Measurements from ENCODE around the gene LIPG.
"Not testable (repeated sequence)": the region's sequence is repeated elsewhere in the genome, so short reads cannot be mapped to it uniquely, and the experiment has no call there.

LIPG gene

DNA sequence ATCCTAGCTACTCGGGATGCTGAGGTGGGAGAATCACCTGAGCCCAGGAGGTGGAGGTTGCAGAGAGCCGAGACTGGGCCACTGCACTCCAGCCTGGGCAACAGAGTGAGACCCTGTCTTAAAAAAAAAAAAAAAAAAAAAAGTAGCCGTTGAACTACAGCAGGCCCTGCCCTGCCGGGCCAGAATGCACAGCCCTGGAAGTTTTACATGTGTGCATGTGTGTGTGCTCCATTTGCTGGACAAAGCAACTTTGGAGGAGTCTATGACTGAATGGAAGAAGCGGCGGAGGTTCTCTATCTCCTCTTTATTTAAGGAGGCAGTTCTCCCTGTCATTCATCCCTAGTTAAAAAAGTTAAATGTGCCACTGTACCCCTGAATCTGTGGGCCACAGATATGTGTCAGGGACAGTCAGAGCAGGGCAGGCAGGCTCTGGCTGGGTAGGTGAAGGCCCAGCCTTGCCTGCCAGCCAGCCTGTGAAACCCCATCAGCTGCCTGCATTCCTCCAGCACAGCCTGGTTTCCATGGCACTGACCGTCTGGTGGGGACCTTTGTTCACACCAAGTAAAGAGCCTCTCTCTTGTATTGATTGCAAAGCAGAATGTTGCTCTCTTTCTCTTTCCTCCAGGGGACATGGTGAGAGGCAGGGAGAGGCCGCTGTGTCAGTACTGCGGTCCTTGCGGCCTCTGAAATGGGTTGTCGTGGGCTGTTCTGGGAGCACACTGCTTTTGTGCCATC lies 10.9 kb downstream of the LIPG start:
- FAIRE-seq (no peak), DNase-seq (ENCODE audit: insufficient read length, low spot score) (no peak)

DNA sequence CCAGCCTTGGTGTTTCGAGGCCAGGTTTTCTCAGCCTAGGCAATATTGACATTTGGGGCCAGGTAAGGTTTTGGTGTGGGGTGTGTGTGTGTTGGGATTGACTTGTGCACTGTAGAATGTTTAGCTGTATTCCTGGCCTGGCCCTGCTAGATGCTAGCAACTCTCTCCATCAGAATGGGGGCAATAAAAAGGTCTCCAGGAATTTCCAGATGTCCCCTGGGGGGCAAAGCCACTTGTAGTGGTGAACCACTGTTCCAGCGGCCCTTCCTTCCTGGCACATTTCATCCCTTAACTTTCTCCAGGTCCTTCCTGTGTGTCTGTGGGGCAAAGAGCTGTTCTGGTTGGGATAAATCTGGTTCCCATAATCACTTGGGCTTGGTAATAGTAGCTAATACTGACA lies 12.0 kb downstream of the LIPG start:
- no peak for FAIRE-seq
- no peak for DNase-seq (ENCODE audit: insufficient read length, low spot score)

DNA sequence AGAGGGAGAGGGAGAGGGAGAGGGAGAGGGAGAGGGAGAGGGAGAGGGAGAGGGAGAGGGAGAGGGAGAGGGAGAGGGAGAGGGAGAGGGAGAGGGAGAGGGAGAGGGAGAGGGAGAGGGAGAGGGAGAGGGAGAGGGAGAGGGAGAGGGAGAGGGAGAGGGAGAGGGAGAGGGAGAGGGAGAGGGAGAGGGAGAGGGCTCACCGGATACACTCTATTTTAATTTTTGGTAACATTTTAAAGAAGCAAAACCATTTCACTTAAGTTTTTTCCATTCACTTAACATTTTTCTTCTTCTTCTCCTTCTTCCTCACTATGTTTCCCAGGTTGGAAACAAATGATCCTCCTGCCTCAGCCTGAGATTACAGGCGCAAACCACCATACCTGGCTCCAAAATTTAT lies 17.2 kb downstream of the LIPG start:
- DNase-seq (ENCODE audit: insufficient read length, low spot score); FAIRE-seq: not testable (repeated sequence)

DNA sequence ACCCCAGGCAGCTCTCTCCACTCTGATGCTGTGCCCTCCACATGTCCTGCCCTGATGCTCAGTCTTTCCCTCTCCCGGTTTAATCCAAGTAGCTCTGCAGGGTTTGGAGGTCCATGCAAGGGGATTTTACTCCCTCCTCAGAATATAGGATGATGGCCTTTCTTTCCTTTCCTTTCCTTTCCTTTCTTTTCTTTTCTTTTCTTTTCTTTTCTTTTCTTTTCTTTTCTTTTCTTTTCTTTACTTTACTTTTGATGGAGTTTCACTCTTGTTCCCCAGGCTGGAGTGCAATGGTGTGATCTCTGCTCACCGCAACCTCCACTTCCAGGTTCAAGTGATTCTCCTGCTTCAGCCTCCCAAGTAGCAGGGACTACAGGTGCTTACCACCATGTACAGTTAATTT lies 17.7 kb downstream of the LIPG start:
- not testable (repeated sequence) for FAIRE-seq; DNase-seq (ENCODE audit: insufficient read length, low spot score)

DNA sequence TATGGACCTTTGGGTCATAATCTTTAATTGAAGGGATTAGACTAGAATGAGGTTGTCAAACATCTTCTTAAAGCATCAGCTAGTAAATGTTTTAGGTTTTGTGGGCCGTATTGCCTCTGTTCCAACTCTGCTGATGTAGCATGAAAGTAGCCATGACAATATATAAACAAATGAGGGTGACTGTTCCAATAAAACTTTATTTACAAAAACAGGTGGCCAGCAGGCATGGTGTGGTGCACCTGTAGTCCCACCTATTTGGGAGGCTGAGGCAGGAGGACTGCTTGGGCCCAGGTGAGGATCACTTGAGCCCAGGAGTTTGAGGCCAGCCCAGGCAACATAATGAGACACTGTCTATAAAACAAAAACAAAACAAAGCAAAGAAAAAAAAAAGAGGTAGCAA lies 18.4 kb downstream of the LIPG start:
- DNase-seq (ENCODE audit: insufficient read length, low spot score) (no peak), FAIRE-seq (no peak)

DNA sequence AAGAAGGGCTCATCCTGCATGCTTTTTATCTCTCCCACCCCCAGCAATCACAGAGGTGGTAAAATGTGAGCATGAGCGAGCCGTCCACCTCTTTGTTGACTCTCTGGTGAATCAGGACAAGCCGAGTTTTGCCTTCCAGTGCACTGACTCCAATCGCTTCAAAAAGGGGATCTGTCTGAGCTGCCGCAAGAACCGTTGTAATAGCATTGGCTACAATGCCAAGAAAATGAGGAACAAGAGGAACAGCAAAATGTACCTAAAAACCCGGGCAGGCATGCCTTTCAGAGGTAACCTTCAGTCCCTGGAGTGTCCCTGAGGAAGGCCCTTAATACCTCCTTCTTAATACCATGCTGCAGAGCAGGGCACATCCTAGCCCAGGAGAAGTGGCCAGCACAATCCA lies 19.5 kb downstream of the LIPG start:
- no peak for FAIRE-seq
- DNase-seq (ENCODE audit: insufficient read length, low spot score): no peak

DNA sequence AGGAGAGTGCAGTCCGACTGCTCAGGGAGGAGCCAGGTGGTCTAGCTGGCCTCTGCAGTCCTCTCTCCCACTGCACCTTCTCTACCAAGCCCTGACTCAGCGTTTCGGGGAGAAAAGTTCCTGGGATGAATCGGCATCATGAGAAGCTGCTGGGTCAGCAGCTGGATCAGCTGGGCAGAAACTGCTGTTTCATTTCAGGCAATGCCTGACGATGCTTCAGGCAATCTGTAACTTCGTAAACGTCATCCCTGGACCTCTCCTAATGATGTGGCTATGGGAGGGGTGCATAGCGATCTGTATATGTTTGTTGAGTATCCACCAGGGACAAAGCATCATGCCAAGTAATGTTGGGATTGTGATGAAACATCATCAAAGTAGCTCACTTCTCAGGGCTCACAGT lies 20.7 kb downstream of the LIPG start:
- FAIRE-seq: no peak
- DNase-seq (ENCODE audit: insufficient read length, low spot score): no peak

DNA sequence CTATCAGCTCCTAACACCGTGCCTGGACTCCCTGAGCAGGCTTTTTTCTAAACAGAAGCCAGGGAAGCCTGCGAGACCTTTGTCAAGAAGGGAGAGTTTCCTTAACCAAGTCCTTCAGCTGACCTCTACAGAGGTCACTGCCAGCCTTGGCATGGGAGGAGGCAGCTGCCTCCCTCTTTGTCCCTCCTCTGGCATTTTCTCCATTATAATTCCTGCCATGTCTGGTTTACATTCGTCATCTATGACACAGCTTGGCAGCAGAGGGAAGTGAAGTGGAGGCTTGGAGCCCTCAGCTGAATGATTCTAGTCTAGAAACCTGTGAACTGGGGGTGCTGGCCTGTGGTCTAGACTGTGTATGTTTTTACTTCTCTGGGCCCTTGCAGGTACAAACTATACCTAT lies 22.5 kb downstream of the LIPG start:
- FAIRE-seq: no peak
- DNase-seq (ENCODE audit: insufficient read length, low spot score): no peak

DNA sequence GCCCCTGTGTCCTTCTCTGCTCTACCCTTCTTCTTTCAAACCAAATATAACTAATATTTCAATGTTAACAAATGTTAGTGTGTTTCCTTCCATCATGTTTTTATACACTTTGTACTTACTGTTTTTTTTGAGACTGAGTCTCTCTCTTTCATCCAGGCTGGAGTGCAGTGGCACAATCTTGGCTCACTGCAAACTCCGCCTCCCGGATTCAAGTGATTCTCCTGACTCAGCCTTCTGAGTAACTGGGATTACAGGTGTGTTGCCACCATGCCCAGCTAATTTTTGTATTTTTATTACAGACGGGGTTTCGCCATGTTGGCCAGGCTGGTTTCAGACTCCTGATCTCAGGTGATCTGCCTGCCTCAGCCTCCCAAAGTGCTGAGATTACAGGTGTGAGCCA lies 23.1 kb downstream of the LIPG start:
- not testable (repeated sequence) for FAIRE-seq

DNA sequence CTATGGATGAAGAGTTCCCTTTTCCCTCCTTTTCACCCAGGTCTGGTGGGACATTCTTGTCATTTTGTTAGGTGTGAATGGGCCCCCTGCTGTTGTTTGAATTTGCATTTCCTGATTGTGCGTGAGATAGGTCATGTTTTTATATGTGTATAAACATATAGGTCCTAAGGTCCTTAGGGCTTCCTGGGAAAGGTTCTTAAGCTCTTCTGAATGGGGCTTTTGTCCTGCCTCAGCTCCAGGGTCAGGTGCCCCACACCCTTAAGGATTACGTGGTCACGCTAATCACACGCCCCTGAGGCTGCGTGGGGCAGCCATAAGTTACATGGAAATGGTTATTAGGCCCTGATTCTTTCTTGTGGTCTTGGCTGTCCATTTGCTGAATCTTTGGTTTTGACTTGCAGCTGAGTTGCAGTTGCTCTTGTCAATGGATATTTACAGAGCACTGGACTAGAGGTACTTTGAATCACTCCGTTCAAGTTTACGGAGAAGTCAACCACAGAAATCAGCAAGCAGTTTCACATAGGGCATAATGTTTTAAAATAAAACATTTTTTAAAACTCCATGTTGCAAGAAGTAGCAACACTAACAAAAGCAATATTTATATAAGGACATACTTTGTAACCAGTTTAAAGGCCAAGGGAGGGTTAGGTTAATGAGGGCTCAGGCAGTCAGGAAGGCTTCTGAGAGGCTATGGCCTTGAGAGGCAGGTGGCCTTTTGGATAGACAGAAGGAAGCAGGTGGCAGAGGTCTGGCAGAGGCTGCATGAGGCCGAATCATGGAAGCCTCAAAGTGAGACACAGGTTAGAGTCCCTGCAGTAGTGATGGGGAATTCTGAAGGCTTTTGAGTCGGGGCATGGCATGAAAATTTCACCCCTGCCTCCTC lies 24.2 kb downstream of the LIPG start:
- DNase-seq (ENCODE audit: insufficient read length, low spot score) (no peak), FAIRE-seq (no peak)

More for the DNA sequence above, 23.1 kb downstream of the LIPG start:
- DNase-seq (ENCODE audit: insufficient read length, low spot score): not testable (repeated sequence)

DNA sequence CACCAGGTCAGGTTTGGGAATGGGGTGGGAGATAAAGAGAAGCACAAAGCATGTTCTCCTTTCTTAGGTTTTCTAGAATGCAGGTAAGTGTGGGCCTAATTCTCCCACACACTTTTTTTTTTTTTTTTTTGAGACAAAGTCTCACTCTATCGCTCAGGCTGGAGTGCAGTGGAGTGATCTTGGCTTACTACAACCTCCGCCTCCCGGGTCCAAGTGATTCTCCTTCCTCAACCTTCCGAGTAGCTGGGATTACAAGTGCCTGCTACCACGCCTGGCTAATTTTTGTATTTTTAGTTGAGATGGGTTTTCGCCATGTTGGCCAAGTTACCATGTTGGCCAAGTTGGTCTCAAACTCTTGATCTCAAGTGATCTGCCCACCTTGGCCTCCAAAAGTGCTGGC lies 26.3 kb downstream of the LIPG start:
- FAIRE-seq (no peak), DNase-seq (ENCODE audit: insufficient read length, low spot score) (no peak)

DNA sequence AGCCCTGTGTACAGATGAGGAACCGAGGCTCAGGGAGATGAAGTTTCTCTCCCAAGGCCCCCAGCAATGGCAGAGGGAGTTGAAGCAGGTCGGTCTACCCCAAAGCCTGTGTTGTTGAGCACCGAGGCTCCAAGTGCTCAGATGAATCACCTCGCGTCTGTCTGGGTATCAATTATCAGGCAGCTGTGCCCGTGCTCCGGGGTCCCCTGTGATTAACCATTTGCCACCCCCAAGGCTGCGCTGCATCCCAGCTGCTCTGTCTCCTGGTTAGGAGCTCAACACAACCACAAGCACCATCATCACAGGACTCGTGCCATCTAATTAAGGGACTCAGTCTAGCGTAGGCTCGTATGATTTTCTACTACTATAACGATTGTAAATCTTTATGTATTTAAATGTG lies 27.1 kb downstream of the LIPG start:
- no peak for DNase-seq (ENCODE audit: insufficient read length, low spot score)
- FAIRE-seq: no peak

DNA sequence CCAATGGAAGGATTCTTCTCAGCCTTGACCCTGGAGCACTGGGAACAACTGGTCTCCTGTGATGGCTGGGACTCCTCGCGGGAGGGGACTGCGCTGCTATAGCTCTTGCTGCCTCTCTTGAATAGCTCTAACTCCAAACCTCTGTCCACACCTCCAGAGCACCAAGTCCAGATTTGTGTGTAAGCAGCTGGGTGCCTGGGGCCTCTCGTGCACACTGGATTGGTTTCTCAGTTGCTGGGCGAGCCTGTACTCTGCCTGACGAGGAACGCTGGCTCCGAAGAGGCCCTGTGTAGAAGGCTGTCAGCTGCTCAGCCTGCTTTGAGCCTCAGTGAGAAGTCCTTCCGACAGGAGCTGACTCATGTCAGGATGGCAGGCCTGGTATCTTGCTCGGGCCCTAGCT lies 28.8 kb downstream of the LIPG start:
- FAIRE-seq (no peak), DNase-seq (ENCODE audit: insufficient read length, low spot score) (no peak)

DNA sequence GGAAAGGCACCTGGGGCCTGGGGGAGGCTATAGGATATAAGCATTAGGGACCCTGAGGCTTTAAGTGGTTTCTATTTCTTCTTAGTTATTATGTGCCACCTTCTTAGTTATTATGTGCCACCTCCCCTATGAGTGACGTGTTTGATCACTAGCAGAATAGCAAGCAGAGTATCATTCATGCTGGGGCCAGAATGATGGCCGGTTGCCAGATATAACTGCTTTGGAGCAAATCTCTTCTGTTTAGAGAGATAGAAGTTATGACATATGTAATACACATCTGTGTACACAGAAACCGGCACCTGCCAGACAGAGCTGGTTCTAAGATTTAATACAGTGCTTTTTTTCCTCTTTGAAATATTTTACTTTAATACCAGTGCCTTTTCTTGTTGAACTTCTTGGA lies 29.4 kb downstream of the LIPG start:
- DNase-seq (ENCODE audit: insufficient read length, low spot score) (no peak), FAIRE-seq (no peak)

DNA sequence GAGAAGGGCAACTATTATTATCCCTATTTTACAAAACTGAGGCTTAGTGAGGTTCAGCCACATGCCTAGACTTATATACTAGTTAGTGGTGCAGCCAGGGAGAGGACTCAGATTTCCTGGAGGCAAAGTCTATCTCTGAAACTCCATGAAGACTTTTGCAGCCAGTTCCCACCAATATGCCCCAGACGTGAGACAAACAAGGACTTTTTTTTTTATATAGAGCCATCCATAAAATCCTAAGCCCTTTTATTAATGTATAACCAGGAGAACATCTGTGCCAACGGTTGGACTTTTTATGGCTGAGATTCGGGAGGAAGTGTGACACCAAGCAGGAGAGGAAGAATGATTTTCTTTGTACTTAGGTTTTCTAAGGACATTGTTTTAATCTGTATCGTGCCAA lies 29.9 kb downstream of the LIPG start:
- FAIRE-seq (no peak), DNase-seq (ENCODE audit: insufficient read length, low spot score) (no peak)

DNA sequence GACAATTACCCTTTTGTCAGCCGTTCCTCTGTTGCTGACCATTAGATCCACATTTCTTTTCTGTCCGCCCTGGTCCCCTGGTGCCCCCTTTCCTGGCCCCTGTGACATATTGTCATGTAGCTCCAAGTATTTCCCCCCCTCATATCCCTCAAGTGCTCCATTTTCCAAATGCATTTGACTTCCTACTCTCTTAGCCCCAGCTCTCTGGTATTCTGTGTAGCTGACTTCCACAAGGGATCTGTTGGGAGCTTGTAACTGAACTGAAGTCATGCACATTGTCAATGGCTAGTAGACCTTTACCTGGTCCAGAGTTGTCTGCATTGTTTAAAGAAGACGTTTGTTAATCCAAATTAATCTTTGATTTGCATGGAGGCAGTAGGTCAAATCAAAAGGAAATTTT lies 34.8 kb downstream of the LIPG start:
- DNase-seq (ENCODE audit: insufficient read length, low spot score) (no peak), FAIRE-seq (no peak)

DNA sequence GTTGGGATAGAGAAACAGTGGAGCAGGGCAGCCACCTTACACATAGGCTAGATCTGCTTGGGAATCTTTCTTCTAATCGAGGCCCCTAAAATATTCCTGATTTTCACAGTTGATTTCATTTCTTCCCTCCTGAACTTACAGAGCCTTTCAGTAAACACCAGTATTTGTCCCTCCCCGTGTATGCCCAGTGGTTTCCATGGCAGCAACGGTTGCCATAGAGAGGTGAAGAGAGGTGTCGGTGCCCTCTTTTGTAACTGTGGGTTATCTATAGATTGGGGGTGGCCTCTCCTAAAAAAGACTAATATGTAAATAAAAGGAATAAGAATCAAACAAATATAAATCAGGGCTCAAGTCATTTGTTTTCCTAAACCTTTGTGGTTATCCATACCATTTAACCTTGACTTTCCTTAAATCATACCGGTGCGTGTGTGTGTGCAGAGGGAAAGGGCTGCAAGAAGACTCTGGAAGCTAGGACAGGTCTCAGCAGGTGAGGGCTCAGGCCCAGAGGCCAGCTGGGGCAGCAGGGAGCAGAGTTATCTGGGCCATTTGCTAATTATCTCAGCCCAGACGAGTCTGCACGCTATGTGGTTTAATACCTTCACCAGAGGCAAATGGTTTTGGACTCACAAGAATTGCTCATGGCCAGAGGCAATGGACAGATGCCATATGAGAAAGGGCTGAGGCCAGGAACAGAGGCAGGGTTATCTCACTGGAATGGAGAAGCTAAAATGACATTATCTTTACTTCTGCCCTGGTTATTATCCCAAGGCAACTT lies 35.5 kb downstream of the LIPG start:
- FAIRE-seq (no peak), DNase-seq (ENCODE audit: insufficient read length, low spot score) (no peak)

DNA sequence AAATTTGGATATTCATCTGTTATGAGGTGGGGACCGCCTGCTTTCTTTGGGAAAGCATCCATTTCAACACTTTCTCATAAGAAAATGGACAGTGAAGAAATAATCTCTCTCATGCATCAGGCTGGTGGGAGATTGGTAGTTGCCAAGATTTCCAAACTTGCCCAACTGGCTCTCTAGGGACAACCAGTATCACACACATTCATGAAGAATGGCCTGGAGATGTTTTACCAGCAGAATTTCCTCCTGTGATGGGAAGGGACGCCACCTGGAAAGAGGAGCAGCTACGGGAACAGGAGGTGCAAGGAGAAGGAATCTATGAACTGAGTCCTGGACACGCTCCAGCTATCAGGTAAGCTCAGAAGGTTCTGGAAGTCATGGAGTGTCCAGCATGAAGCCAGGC lies 39.4 kb downstream of the LIPG start:
- FAIRE-seq: no peak
- DNase-seq (ENCODE audit: insufficient read length, low spot score): no peak

DNA sequence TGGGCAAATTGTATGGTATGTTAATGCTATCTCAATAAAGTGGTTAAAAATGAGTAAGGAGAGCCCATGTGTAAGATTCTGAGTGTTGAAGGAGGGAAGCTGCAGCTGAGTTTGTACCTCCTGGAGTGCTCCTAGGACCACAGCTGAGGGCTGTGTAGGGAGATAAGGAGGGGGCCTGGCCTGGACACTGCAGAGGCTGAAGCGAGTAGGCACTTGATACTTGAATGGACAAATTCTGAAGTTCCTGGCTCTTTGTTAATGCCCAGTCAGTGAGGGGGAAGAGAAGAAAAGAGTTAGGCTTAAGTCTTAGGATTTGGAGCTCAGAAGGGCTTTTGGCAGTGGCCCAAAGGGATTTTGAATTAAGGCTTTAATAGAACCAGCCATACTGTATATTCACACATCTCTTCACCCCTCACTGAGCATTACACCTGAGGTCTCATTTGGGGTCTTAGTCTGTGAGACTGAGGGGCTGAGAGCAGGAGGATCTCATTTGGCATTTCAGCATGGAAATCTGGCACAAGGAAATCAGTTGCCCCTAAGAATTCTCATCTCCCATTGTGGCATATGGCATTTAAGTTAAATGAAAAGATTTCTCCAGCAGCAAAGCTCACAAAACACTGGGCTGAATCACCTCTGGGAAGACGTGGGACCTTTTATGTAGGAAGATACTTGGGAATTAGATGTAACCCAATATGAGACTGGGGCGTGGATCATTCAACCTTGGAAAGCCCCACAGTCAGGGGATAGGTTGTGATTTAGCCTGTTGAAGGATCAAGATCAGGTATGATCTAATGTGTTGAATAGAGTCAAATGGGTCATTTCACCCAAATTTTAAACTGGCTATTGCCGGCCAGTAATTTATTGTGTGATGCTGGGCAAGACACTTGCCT lies 46.8 kb downstream of the LIPG start:
- no peak for FAIRE-seq
- no peak for DNase-seq (ENCODE audit: insufficient read length, low spot score)

DNA sequence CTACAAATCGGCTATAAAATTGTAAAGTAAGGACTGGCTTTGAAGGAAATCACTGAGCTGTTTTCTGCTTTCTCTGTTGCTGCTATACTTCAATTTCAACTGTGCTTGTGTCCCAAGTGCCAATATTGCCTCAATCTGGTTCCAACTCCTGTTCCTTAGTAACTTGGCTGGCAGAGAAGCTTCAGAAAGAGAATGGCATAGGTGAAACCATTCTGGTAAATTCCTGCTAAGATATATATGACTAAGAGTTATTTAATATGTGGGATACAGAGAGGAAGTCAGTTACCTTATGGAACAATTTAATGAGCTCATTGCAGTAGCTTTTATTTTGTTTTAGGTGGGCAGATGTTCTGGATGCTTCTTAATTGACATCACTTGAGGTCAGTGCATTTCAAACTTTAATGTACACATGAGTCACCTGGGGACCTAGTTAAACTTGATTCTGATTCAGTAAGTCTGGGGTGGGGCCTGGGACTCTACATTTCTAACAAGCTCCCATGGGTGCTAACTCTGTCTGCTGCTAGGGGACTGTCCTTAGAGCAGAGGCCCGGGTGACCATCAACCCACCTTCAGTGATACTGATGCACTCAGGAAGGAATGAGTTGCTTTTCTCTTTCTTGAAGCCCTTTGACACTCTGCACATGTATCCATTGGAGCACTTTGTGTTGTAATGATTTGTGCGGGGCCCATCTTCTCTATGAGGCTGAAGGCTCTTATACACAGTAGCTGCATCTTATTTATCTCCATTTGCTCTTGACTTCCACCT lies 47.6 kb downstream of the LIPG start:
- FAIRE-seq (no peak), DNase-seq (ENCODE audit: insufficient read length, low spot score) (no peak)

All from HTR-8/SVneo (cell line).